HepG2 (cell line): ENCODE data around the gene MAPK12. TPM values are rescaled to one million over a fixed set of nuclear protein-coding genes. Genes with fewer than 3 reads are reported as not detected.

Source experiments
- ARID4A ChIP-seq: sonication (generic); formaldehyde crosslinking; IDR thresholded peaks from 2 replicates; pipeline ENCODE4 v1.5.0; 2020; ENCODE audit warnings: mild to moderate bottlenecking, missing genetic modification reagents, borderline replicate concordance
- ATF7 ChIP-seq, 2 experiments: fragments of 450-650 bp in 1 of 2; sonication (generic) in 1 of 2; formaldehyde crosslinking in 1 of 2; IDR thresholded peaks; 2 replicates each; pipeline versions ENCODE4 v1.4.0 to v1.6.1; 2016 to 2020; ENCODE audit warnings: antibody characterized with exemption in 1 of 2, mild to moderate bottlenecking in 1 of 2, missing genetic modification reagents in 1 of 2
- BORCS8-MEF2B ChIP-seq: sonication (generic); formaldehyde crosslinking; IDR thresholded peaks from 2 replicates; pipeline ENCODE4 v1.8.0; 2022; ENCODE audit warnings: mild to moderate bottlenecking, missing genetic modification reagents
- CBFB ChIP-seq: sonication (generic); formaldehyde crosslinking; IDR thresholded peaks from 2 replicates; pipeline ENCODE4 v1.4.0; 2020; ENCODE audit warnings: missing genetic modification reagents
- FOXA1 ChIP-seq, 2 experiments: fragments of 450-650 bp in 1 of 2; sonication (generic) in 1 of 2; formaldehyde crosslinking in 1 of 2; IDR thresholded peaks; 2 replicates each; pipeline versions ENCODE4 v1.4.0 to v1.6.1; 2016 to 2020; ENCODE audit warnings: missing genetic modification reagents in 1 of 2
- HNRNPUL1 ChIP-seq: fragments of 200-400 bp; formaldehyde crosslinking; IDR thresholded peaks from 2 replicates; pipeline ENCODE4 v1.6.1; 2017; ENCODE audit warnings: low read depth, mild to moderate bottlenecking, low read length, moderate library complexity
- JARID2 ChIP-seq: sonication (generic); formaldehyde crosslinking; IDR thresholded peaks from 2 replicates; pipeline ENCODE4 v1.8.1; 2023; ENCODE audit warnings: missing genetic modification reagents, inconsistent platforms; ENCODE audit not compliant: insufficient replicate concordance
- MTA1 ChIP-seq: sonication (generic); formaldehyde crosslinking; IDR thresholded peaks from 2 replicates; pipeline ENCODE4 v1.4.0; 2020; ENCODE audit warnings: missing genetic modification reagents, mild to moderate bottlenecking, borderline replicate concordance
- MXD1 ChIP-seq: sonication (generic); formaldehyde crosslinking; IDR thresholded peaks from 2 replicates; pipeline ENCODE4 v1.4.0; 2020; ENCODE audit warnings: mild to moderate bottlenecking, missing genetic modification reagents
- PBX2 ChIP-seq: IDR thresholded peaks from 2 replicates; pipeline ENCODE4 v1.6.1; 2016; ENCODE audit warnings: control low read depth
- SMAD1 ChIP-seq: sonication (generic); formaldehyde crosslinking; IDR thresholded peaks from 2 replicates; pipeline ENCODE4 v1.4.0; 2020; ENCODE audit warnings: missing genetic modification reagents, low read depth, mild to moderate bottlenecking, borderline replicate concordance
- SP1 ChIP-seq, 2 experiments: fragments of 450-650 bp in 1 of 2; sonication (generic) in 1 of 2; formaldehyde crosslinking in 1 of 2; IDR thresholded peaks; 2 replicates each; pipeline versions ENCODE4 v1.4.0 to v1.6.1; 2016 to 2020; ENCODE audit warnings: missing genetic modification reagents in 1 of 2
- ZBTB8A ChIP-seq: sonication (generic); formaldehyde crosslinking; IDR thresholded peaks from 2 replicates; pipeline ENCODE4 v1.4.0; 2020; ENCODE audit warnings: mild to moderate bottlenecking, low read depth, missing genetic modification reagents, borderline replicate concordance
- ZNF205 ChIP-seq: IDR thresholded peaks from 2 replicates; pipeline ENCODE4 v1.6.1; 2018; ENCODE audit warnings: missing biosample characterization, missing genetic modification reagents
- ZNF333 ChIP-seq: sonication (generic); formaldehyde crosslinking; IDR thresholded peaks from 2 replicates; pipeline ENCODE4 v1.4.0; 2020; ENCODE audit warnings: mild to moderate bottlenecking, missing genetic modification reagents, borderline replicate concordance
- ZNF510 ChIP-seq: sonication (generic); formaldehyde crosslinking; IDR thresholded peaks from 2 replicates; pipeline ENCODE4 v1.4.0; 2020; ENCODE audit warnings: low read depth, mild to moderate bottlenecking, missing genetic modification reagents
- ZNF713 ChIP-seq: sonication (generic); formaldehyde crosslinking; IDR thresholded peaks from 2 replicates; pipeline ENCODE4 v1.4.0; 2020; ENCODE audit warnings: mild to moderate bottlenecking, missing genetic modification reagents
- polyA plus RNA-seq, 8 experiments: library from polyadenylated mRNA; depleted of rRNA in 3 of 8; stranded (reverse) in 7 of 8; unstranded in 1 of 8; fragments of >200 nt; fragmentation: Illumina TruSeq in 4 of 8; extraction: Trizol in 4 of 8; gene quantifications; 2 replicates each; pipeline versions ENCODE4 v1.2.1 to v1.2.3, GENCODE V29; 2011 to 2016; ENCODE audit warnings: low read depth in 4 of 8, missing spikeins in 1 of 8, mixed read lengths in 1 of 8; ENCODE audit not compliant: insufficient read depth in 1 of 8
- total RNA-seq, 5 experiments: library from RNA; depleted of rRNA; stranded (reverse); fragments of >200 nt; fragmentation: Illumina TruSeq; extraction: Trizol; gene quantifications; 2 replicates each; pipeline ENCODE4 v1.2.3, GENCODE V29; 2016; ENCODE audit warnings: low read depth in 1 of 5
- TF ChIP-seq, protein P1 (sequence below): sonication (generic); formaldehyde crosslinking; IDR thresholded peaks from 2 replicates; pipeline ENCODE4 v1.5.1; 2020; ENCODE audit warnings: missing genetic modification reagents, mild to moderate bottlenecking, borderline replicate concordance

The MAPK12 gene
- total and polyA plus RNA-seq, 2 of the 13 experiments (the other 11 are each of a cell fraction or from before 2014, with no cell fraction given), result 22.2 to 23.3 TPM

- peak; percentile 81; the same call in 1 of the 2 replicates for TF ChIP-seq ZNF510 (CRISPR knock-in tag)
- TF ChIP-seq ZNF713 (CRISPR knock-in tag), result 0 out of 2 replicates have a peak, but pooled peaks have one; percentile 92
- TF ChIP-seq HNRNPUL1, result no peak
- no peak for TF ChIP-seq ZBTB8A (CRISPR knock-in tag)
- TF ChIP-seq, protein P1, sequence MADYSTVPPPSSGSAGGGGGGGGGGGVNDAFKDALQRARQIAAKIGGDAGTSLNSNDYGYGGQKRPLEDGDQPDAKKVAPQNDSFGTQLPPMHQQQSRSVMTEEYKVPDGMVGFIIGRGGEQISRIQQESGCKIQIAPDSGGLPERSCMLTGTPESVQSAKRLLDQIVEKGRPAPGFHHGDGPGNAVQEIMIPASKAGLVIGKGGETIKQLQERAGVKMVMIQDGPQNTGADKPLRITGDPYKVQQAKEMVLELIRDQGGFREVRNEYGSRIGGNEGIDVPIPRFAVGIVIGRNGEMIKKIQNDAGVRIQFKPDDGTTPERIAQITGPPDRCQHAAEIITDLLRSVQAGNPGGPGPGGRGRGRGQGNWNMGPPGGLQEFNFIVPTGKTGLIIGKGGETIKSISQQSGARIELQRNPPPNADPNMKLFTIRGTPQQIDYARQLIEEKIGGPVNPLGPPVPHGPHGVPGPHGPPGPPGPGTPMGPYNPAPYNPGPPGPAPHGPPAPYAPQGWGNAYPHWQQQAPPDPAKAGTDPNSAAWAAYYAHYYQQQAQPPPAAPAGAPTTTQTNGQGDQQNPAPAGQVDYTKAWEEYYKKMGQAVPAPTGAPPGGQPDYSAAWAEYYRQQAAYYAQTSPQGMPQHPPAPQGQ, result 0 out of 2 replicates have a peak, but pooled peaks have one; percentile 88
- no peak for TF ChIP-seq FOXA1 (IDR thresholded peaks at IDR 0.05)
- TF ChIP-seq FOXA1 (CRISPR knock-in tag; IDR thresholded peaks at IDR 0.05), result peak; percentile 67
- TF ChIP-seq MXD1 (CRISPR knock-in tag), result peak; percentile 74; the same call in 1 of the 2 replicates
- TF ChIP-seq ATF7 (IDR thresholded peaks at IDR 0.05), result no peak
- TF ChIP-seq ATF7 (CRISPR knock-in tag; IDR thresholded peaks at IDR 0.05), result peak; percentile 56; the same call in 1 of the 2 replicates
- TF ChIP-seq ARID4A (CRISPR knock-in tag), result peak; percentile 96
- peak; percentile 84 for TF ChIP-seq CBFB (CRISPR knock-in tag)
- TF ChIP-seq ZNF333 (CRISPR knock-in tag), result peak; percentile 82; the same call in 1 of the 2 replicates
- peak; percentile 9 for TF ChIP-seq JARID2 (CRISPR knock-in tag)
- peak; percentile 82; the same call in 1 of the 2 replicates for TF ChIP-seq SMAD1
- TF ChIP-seq BORCS8-MEF2B (CRISPR knock-in tag), result peak; percentile 84
- TF ChIP-seq SP1 (IDR thresholded peaks at IDR 0.05), result no peak
- peak; percentile 79 for TF ChIP-seq SP1 (CRISPR knock-in tag; IDR thresholded peaks at IDR 0.05)
- 0 out of 2 replicates have a peak, but pooled peaks have one; percentile 29 for TF ChIP-seq ZNF205 (CRISPR knock-in tag)
- peak; percentile 81 for TF ChIP-seq PBX2 (CRISPR knock-in tag)
- peak; percentile 97; the same call in 1 of the 2 replicates for TF ChIP-seq MTA1
Observed at GRCh38 chr22:50244420-50245213, 16.9 kb downstream of the MAPK12 start, which contains the start of gene TUBGCP6 (continued).
